H9 (cell line): ENCODE data around the gene GALNT7. TPM values are rescaled to one million over a fixed set of nuclear protein-coding genes. Genes with fewer than 3 reads are reported as not detected.

Experiments
- DNase-seq: peaks from one replicate; pipeline ENCODE4 v3.0.0-alpha.2; 2017
- H2AFZ ChIP-seq: one replicate; pipeline ENCODE4 v1.6.1; 2013; ENCODE audit warnings: mild to moderate bottlenecking, low read length, control low read depth, moderate library complexity
- H2AK5ac ChIP-seq: 2 replicates; pipeline ENCODE4 v1.6.1; 2013; ENCODE audit warnings: low read length, control low read depth, mixed read lengths; ENCODE audit not compliant: insufficient read length
- H2BK120ac ChIP-seq: one replicate; pipeline ENCODE4 v1.6.1; 2013; ENCODE audit warnings: low read depth, mild to moderate bottlenecking, low read length, control low read depth, inconsistent platforms; ENCODE audit not compliant: poor library complexity, severe bottlenecking
- H2BK12ac ChIP-seq: 2 replicates; pipeline ENCODE4 v1.6.1; 2013; ENCODE audit warnings: low read length, control low read depth, mixed read lengths, low read depth; ENCODE audit not compliant: insufficient read length
- H2BK15ac ChIP-seq: 2 replicates; pipeline ENCODE4 v1.6.1; 2013; ENCODE audit warnings: low read depth, low read length, control low read depth
- H2BK20ac ChIP-seq: one replicate; pipeline ENCODE4 v1.6.1; 2013; ENCODE audit warnings: low read depth, mild to moderate bottlenecking, low read length, control low read depth, inconsistent platforms; ENCODE audit not compliant: poor library complexity, severe bottlenecking
- H2BK5ac ChIP-seq: 2 replicates; pipeline ENCODE4 v1.6.1; 2013; ENCODE audit warnings: low read length, control low read depth, mixed read lengths; ENCODE audit not compliant: insufficient read length
- H3K14ac ChIP-seq: 2 replicates; pipeline ENCODE4 v1.6.1; 2013; ENCODE audit warnings: low read length, control low read depth; ENCODE audit not compliant: insufficient read depth
- H3K18ac ChIP-seq: 2 replicates; pipeline ENCODE4 v1.6.1; 2013; ENCODE audit warnings: low read depth, mild to moderate bottlenecking, mixed read lengths, low read length, control low read depth; ENCODE audit not compliant: insufficient read length
- H3K23ac ChIP-seq: 2 replicates; pipeline ENCODE4 v1.6.1; 2013; ENCODE audit warnings: low read length, control low read depth, mixed read lengths, low read depth; ENCODE audit not compliant: insufficient read length
- H3K23me2 ChIP-seq: 2 replicates; pipeline ENCODE4 v1.6.1; 2013; ENCODE audit warnings: low read depth, mild to moderate bottlenecking, mixed read lengths, low read length, control low read depth; ENCODE audit not compliant: insufficient read length, poor library complexity, severe bottlenecking
- H3K27ac ChIP-seq: 2 replicates; pipeline ENCODE4 v1.5.1; 2013; ENCODE audit warnings: low read length, control low read depth, mixed read lengths, low read depth; ENCODE audit not compliant: insufficient read length
- H3K27me3 ChIP-seq: 2 replicates; pipeline ENCODE4 v1.6.1; 2013; ENCODE audit warnings: low read length, control low read depth, inconsistent platforms; ENCODE audit not compliant: insufficient read depth
- H3K4ac ChIP-seq: 2 replicates; pipeline ENCODE4 v1.6.1; 2013; ENCODE audit warnings: low read depth, mild to moderate bottlenecking, control low read depth, inconsistent platforms, low read length, moderate library complexity
- H3K4me1 ChIP-seq: 2 replicates; pipeline ENCODE4 v1.6.1; 2013; ENCODE audit warnings: low read length, control low read depth, inconsistent platforms; ENCODE audit not compliant: insufficient read depth
- H3K4me2 ChIP-seq: 2 replicates; pipeline ENCODE4 v1.6.1; 2013; ENCODE audit warnings: low read length, control low read depth, mixed read lengths; ENCODE audit not compliant: insufficient read length, insufficient read depth
- H3K56ac ChIP-seq: 2 replicates; pipeline ENCODE4 v1.6.1; 2013; ENCODE audit warnings: low read depth, mild to moderate bottlenecking, mixed read lengths, low read length, control low read depth; ENCODE audit not compliant: insufficient read length
- H3K79me1 ChIP-seq: 2 replicates; pipeline ENCODE4 v1.6.1; 2013; ENCODE audit warnings: low read depth, mild to moderate bottlenecking, moderate library complexity, low read length, control low read depth, inconsistent platforms; ENCODE audit not compliant: insufficient read depth, poor library complexity, severe bottlenecking
- H3K79me2 ChIP-seq: 2 replicates; pipeline ENCODE4 v1.6.1; 2013; ENCODE audit warnings: low read length, control low read depth, inconsistent platforms; ENCODE audit not compliant: insufficient read depth
- H3K9ac ChIP-seq: 2 replicates; pipeline ENCODE4 v1.6.1; 2013; ENCODE audit warnings: low read length, control low read depth, mixed read lengths; ENCODE audit not compliant: insufficient read length; ENCODE audit errors: extremely low read depth
- H3K9me3 ChIP-seq: one replicate; pipeline ENCODE4 v1.6.1; 2013; ENCODE audit warnings: low read depth, low read length, inconsistent platforms; ENCODE audit not compliant: control insufficient read depth
- H3T11ph ChIP-seq: one replicate; pipeline ENCODE4 v1.6.1; 2013; ENCODE audit warnings: mild to moderate bottlenecking, low read length, control low read depth, inconsistent platforms
- H4K20me1 ChIP-seq: one replicate; pipeline ENCODE4 v1.6.1; 2013; ENCODE audit not compliant: control insufficient read depth, insufficient read length, insufficient read depth
- H4K5ac ChIP-seq: 2 replicates; pipeline ENCODE4 v1.6.1; 2013; ENCODE audit warnings: low read depth, mild to moderate bottlenecking, mixed read lengths, low read length, control low read depth; ENCODE audit not compliant: insufficient read length
- H4K8ac ChIP-seq: replicated peaks from 2 replicates; pipeline ENCODE4 v1.6.1; 2013; ENCODE audit warnings: low read length, control low read depth, mixed read lengths, low read depth; ENCODE audit not compliant: insufficient read length
- H4K91ac ChIP-seq: 2 replicates; pipeline ENCODE4 v1.6.1; 2013; ENCODE audit warnings: low read depth, mild to moderate bottlenecking, moderate library complexity, mixed read lengths, low read length, control low read depth; ENCODE audit not compliant: insufficient read length
- H3K27ac Mint-ChIP-seq, 3 experiments: 2 replicates in 2 of 3; 3 replicates in 1 of 3; pipeline ENCODE4 v1.8.0; 2020 to 2021; ENCODE audit warnings: mixed read lengths in 3 of 3, mild to moderate bottlenecking in 1 of 3, moderate library complexity in 1 of 3
- H3K27me3 Mint-ChIP-seq: 2 replicates; pipeline ENCODE4 v1.8.0; 2021; ENCODE audit warnings: low read depth, mild to moderate bottlenecking, moderate library complexity, mixed read lengths
- H3K36me3 Mint-ChIP-seq, 3 experiments: 2 replicates in 2 of 3; 3 replicates in 1 of 3; pipeline ENCODE4 v1.8.0; 2020 to 2021; ENCODE audit warnings: low read depth in 3 of 3, mixed read lengths in 3 of 3; ENCODE audit not compliant: insufficient read depth in 1 of 3
- H3K4me1 Mint-ChIP-seq, 2 experiments: 2 replicates each; pipeline ENCODE4 v1.8.0; 2020; ENCODE audit warnings: mixed read lengths in 2 of 2
- H3K4me3 Mint-ChIP-seq, 2 experiments: 2 replicates in 1 of 2; 3 replicates in 1 of 2; pipeline ENCODE4 v1.8.0; 2020 to 2021; ENCODE audit warnings: mild to moderate bottlenecking in 2 of 2, mixed read lengths in 2 of 2, moderate library complexity in 1 of 2
- H3K9me3 Mint-ChIP-seq, 2 experiments: 2 replicates in 1 of 2; 3 replicates in 1 of 2; pipeline ENCODE4 v1.8.0; 2020; ENCODE audit warnings: mild to moderate bottlenecking in 2 of 2, mixed read lengths in 2 of 2, moderate library complexity in 1 of 2
- CTCF ChIP-seq: fragments of 200-600 bp; sonication (generic); conservative IDR thresholded peaks from 3 replicates; pipeline ENCODE4 v1.8.0; 2021; ENCODE audit warnings: antibody characterized with exemption, mild to moderate bottlenecking
- WGBS: extraction: QIAGEN DNeasy Blood & Tissue Kit; methylation state at CpG from one replicate; pipeline ENCODE4 v1.1.7; 2013; ENCODE audit warnings: missing lambda C conversion rate, low lambda C conversion rate, mixed read lengths; ENCODE audit not compliant: insufficient read length; ENCODE audit errors: extremely low coverage; 5-methylcytosine and 5-hydroxymethylcytosine counted together
- total RNA-seq: library from RNA; stranded (reverse); gene quantifications from 2 replicates; pipeline ENCODE4 v1.2.1, GENCODE V29; 2021

GALNT7 gene
- total RNA-seq, 1 experiment from 2014 or later = 57.3 TPM

GRCh38 chr4:173282256-173282562 lies 113.6 kb downstream of the GALNT7 start:
- Histone ChIP-seq H2AFZ (no peak overlapping the region), H3K4me1 (no peaks in the 10 kb centered on the region), H3K27me3 (no peaks in the 10 kb centered on the region), H4K8ac (no peak overlapping the region), H2BK5ac (no peak overlapping the region), H4K91ac (no peak overlapping the region), H2BK120ac (no peak overlapping the region), H3K79me1 (no peaks in the 10 kb centered on the region), H2AK5ac (no peak overlapping the region), H2BK20ac (no peak overlapping the region), H3K79me2 (no peaks in the 10 kb centered on the region), H3K27ac (no peak overlapping the region), H3K4ac (no peak overlapping the region), H3K23me2 (no peaks in the 10 kb centered on the region), H2BK15ac (no peak overlapping the region), H3K23ac (no peak overlapping the region), H4K5ac (no peak overlapping the region), H3K56ac (no peak overlapping the region), H3K9me3 (peaks cover 23% of the 10 kb centered on the region), H3K9ac (no peak overlapping the region), H2BK12ac (no peak overlapping the region), H3K14ac (no peak overlapping the region), H3K18ac (no peak overlapping the region), H3T11ph (no peak overlapping the region), H3K4me2 (no peak overlapping the region), H4K20me1 (no peaks in the 10 kb centered on the region)
- Mint-ChIP-seq H3K4me1 (peaks cover 0 to 2% of the 10 kb centered on the region in 2 experiments; a peak in 1 of 4 replicates), H3K27me3 (no peaks in the 10 kb centered on the region), H3K9me3 (peaks cover 21 to 24% of the 10 kb centered on the region in 2 experiments), H3K4me3 (no peak overlapping the region), H3K36me3 (peaks cover 37 to 46% (median 39%) of the 10 kb centered on the region in 3 experiments), H3K27ac (no peak overlapping the region)
- no CpG with 5 or more reads among the region's 4 CpGs for WGBS
- DNase-seq = no peak
- no peak for TF ChIP-seq CTCF
